Measurements from ENCODE around the gene REEP5.

The REEP5 gene

DNA sequence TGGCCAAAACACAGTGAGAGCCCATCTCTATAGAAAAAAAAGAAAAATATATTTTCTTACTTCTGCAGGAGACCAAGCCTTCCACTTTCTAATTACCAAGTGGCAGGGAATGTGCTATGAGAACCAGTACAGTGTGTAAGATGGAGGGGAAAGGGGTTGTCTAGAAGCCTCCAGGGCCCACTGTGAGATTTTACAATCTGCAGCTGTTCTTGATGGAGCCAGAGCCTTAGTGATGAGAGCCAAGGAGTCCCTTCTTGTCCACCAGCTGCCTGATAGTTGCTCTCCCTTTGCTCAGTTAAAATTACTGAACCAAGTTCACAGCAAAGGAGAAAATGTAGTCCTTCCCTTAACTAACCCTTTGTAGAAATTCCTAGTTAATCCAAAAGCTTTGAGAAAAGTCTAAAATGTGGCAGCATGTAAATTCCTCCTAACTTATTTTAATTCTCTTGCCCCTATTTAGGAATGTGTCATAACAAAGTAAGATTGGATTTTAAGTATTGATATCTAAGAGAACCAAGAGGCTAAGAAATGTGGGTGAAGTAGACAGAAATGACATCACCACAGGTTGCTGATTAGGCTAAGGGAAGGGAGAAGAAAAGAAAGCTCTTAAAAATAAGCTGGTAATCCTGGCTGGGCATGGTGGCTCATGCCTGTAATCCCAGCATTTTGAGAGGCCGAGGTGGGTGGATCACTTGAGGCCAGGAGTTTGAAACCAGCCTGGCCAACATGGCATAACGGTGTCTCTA, 41.6 kb downstream of the REEP5 start:
- intact Hi-C loops (cut with DNase I; ENCODE audit: low total_unique reads) = no loop called here
- DNase-seq = no peak
- Histone ChIP-seq H3K27ac (no peak overlapping the region), H3K4me1 (peaks cover 0 to 6% (median 0%) of the 10 kb centered on the region in 4 donors), H3K4me3 (no peak overlapping the region), H3K9me3 (no peaks in the 10 kb centered on the region), H3K27me3 (no peaks in the 10 kb centered on the region), H3K36me3 (peaks cover 30 to 84% (median 43%) of the 10 kb centered on the region in 3 donors)
- TF ChIP-seq, protein P1, sequence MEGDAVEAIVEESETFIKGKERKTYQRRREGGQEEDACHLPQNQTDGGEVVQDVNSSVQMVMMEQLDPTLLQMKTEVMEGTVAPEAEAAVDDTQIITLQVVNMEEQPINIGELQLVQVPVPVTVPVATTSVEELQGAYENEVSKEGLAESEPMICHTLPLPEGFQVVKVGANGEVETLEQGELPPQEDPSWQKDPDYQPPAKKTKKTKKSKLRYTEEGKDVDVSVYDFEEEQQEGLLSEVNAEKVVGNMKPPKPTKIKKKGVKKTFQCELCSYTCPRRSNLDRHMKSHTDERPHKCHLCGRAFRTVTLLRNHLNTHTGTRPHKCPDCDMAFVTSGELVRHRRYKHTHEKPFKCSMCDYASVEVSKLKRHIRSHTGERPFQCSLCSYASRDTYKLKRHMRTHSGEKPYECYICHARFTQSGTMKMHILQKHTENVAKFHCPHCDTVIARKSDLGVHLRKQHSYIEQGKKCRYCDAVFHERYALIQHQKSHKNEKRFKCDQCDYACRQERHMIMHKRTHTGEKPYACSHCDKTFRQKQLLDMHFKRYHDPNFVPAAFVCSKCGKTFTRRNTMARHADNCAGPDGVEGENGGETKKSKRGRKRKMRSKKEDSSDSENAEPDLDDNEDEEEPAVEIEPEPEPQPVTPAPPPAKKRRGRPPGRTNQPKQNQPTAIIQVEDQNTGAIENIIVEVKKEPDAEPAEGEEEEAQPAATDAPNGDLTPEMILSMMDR (IDR thresholded peaks at IDR 0.05) = no peak

DNA sequence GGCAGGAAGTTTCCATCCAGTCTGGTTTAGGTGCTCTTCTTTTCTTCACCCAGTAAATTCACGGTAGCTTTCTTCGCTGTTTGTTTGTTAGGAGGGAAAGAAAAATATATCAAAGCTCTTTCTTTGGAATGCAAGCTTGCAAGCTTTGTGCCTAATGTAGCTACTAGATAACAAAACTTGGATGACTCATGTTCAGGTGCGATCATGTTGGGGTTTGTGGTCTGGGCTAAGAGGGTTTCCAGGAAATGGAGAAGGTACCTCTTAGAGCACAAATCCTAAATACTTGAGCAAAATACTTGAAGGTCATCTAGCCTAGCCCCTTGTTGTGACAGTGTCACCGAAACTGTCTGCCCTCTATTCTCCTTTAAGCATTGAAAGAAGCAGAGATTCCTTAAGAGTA, 43.3 kb downstream of the REEP5 start:
- DNase-seq = no peak
- Histone ChIP-seq H3K27ac (no peak overlapping the region), H3K9me3 (no peaks in the 10 kb centered on the region), H3K4me3 (no peak overlapping the region), H3K27me3 (no peaks in the 10 kb centered on the region), H3K4me1 (no peaks in the 10 kb centered on the region), H3K36me3 (peaks cover 24 to 67% (median 29%) of the 10 kb centered on the region in 3 donors)
- intact Hi-C loops (cut with DNase I; ENCODE audit: low total_unique reads) = no loop called here
- TF ChIP-seq, protein P1 (IDR thresholded peaks at IDR 0.05) = no peak

DNA sequence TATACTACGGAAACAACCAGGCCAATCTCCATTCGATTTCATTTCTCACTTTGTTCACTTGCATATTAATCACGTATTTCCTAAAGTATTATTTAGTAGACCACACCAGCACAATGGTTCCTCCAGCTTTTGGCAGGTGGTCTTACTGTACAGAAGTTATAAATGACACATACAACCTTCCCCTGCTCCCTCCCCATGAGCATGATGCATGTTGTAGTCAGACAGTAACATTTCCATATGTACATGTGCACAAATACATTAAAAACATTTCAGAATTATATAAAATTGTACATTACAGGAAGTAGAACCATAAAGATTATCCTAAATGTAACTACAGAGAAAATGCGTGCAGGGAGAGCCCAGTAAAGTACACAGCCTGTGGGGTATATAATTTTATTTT, 43.9 kb downstream of the REEP5 start:
- H3K27ac ChIP-seq = no peak overlapping the region
- DNase-seq = no peak
- H3K4me3 ChIP-seq = no peak overlapping the region
- H3K36me3 ChIP-seq = peaks cover 24 to 62% (median 26%) of the 10 kb centered on the region in 3 donors
- no peaks in the 10 kb centered on the region for H3K4me1 ChIP-seq
- H3K9me3 ChIP-seq = no peaks in the 10 kb centered on the region
- H3K27me3 ChIP-seq = no peaks in the 10 kb centered on the region
- intact Hi-C loops (cut with DNase I; ENCODE audit: low total_unique reads) = no loop called here
- TF ChIP-seq, protein P1 (IDR thresholded peaks at IDR 0.05) = no peak

DNA sequence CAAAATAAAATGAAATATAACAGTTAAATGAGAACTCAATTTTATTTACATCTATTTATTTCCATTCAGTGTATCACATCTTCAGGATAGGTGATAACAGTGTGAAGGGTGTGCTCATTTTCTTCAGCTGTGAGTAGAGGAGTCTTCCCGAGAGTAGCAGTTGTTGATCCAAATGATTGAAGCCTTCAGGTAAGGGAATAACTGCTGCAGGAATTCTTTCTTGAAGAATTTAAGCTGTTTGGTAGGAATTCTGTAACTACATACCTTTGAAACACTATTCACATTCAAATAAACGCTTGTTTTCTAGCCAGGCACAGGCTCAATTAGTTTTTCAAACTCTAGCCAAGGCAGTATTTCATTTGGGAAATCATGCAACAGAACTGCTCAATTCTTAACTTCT, 45.7 kb downstream of the REEP5 start:
- Histone ChIP-seq H3K36me3 (peaks cover 22 to 44% (median 24%) of the 10 kb centered on the region in 3 donors), H3K27ac (no peak overlapping the region), H3K4me1 (no peaks in the 10 kb centered on the region), H3K9me3 (no peaks in the 10 kb centered on the region), H3K27me3 (no peaks in the 10 kb centered on the region), H3K4me3 (no peak overlapping the region)
- TF ChIP-seq, protein P1 (IDR thresholded peaks at IDR 0.05) = no peak
- DNase-seq = no peak
- intact Hi-C loops (cut with DNase I; ENCODE audit: low total_unique reads) = no loop called here

DNA sequence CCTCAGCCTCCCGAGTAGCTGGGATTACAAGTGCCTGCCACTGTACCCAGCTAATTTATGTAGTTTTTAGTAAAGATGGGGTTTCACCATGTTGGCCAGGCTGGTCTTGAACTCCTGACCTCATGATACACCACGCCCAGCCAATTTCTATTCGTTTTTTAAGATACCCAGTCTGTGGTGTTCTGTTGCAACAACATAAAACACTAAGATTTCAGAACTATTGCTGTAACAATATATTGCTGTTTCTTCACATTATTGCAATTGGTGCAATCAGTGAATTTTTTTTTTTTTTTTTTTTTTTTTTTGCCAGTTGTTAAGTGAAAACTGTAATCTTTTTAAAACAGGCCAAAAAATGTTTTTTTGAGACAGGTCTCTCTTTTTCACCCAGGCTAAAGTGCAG, 51.1 kb downstream of the REEP5 start:
- TF ChIP-seq, protein P1 (IDR thresholded peaks at IDR 0.05) = no peak
- H3K4me1 ChIP-seq = no peaks in the 10 kb centered on the region
- H3K27me3 ChIP-seq = no peaks in the 10 kb centered on the region
- intact Hi-C loops (cut with DNase I; ENCODE audit: low total_unique reads) = no loop called here
- no peak overlapping the region for H3K27ac ChIP-seq
- no peaks in the 10 kb centered on the region for H3K9me3 ChIP-seq
- peaks cover 20 to 54% (median 39%) of the 10 kb centered on the region in 3 donors for H3K36me3 ChIP-seq
- no peak for DNase-seq
- no peak overlapping the region for H3K4me3 ChIP-seq
